Stomach smooth muscle (tissue), 2 donors: ENCODE data around the gene ERCC6.

Experiments
- H3K27ac ChIP-seq: one replicate; pipeline ENCODE4 v1.7.0; 2013; ENCODE audit warnings: mild to moderate bottlenecking, low read length, inconsistent platforms
- H3K27me3 ChIP-seq, 2 donors: one replicate each; pipeline ENCODE4 v1.7.0; 2013; ENCODE audit warnings: low read length in 2 of 2; ENCODE audit not compliant: insufficient read depth in 2 of 2, control insufficient read depth in 1 of 2
- H3K36me3 ChIP-seq, 2 donors: one replicate each; pipeline ENCODE4 v1.7.0; 2013; ENCODE audit warnings: low read length in 2 of 2; ENCODE audit not compliant: control insufficient read depth in 2 of 2, insufficient read depth in 2 of 2
- H3K4me1 ChIP-seq: one replicate; pipeline ENCODE4 v1.7.0; 2013; ENCODE audit warnings: low read length; ENCODE audit not compliant: control insufficient read depth, insufficient read depth
- H3K4me3 ChIP-seq, 2 donors: one replicate each; pipeline ENCODE4 v1.7.0; 2013; ENCODE audit warnings: low read length in 2 of 2
- H3K9ac ChIP-seq, 2 donors: one replicate each; pipeline ENCODE4 v1.7.0; 2013; ENCODE audit warnings: low read length in 2 of 2, mild to moderate bottlenecking in 1 of 2
- H3K9me3 ChIP-seq, 2 donors: one replicate each; pipeline ENCODE4 v1.7.0; 2013; ENCODE audit warnings: low read length in 2 of 2; ENCODE audit not compliant: control insufficient read depth in 2 of 2
- donor health status: healthy.
- donor health status: Pancreatic carcinoma.

ERCC6 gene

GRCh38 chr10:49549640-49550346 lies 10.9 kb upstream of the ERCC6 start:
- Histone ChIP-seq H3K9ac (no peak overlapping the region), H3K27me3 (no peaks in the 10 kb centered on the region), H3K36me3 (no peaks in the 10 kb centered on the region), H3K27ac (no peak overlapping the region), H3K4me3 (no peak overlapping the region), H3K4me1 (no peaks in the 10 kb centered on the region), H3K9me3 (peaks cover 0 to 1% of the 10 kb centered on the region in 2 donors)

GRCh38 chr10:49543604-49544003 lies 4.7 kb upstream of the ERCC6 start:
- H3K4me3 ChIP-seq, result no peak overlapping the region
- no peaks in the 10 kb centered on the region for H3K9me3 ChIP-seq
- H3K9ac ChIP-seq, result no peak overlapping the region
- no peak overlapping the region for H3K27ac ChIP-seq
- peaks cover 11% of the 10 kb centered on the region for H3K4me1 ChIP-seq
- H3K36me3 ChIP-seq, result no peaks in the 10 kb centered on the region
- H3K27me3 ChIP-seq, result no peaks in the 10 kb centered on the region

- Histone ChIP-seq H3K4me1 (peaks cover 20% of the 10 kb centered on the region), H3K4me3 (no peak overlapping the region), H3K27me3 (no peaks in the 10 kb centered on the region), H3K9ac (no peak overlapping the region), H3K36me3 (no peaks in the 10 kb centered on the region), H3K9me3 (no peaks in the 10 kb centered on the region), H3K27ac (no peak overlapping the region)
Observed at GRCh38 chr10:49542353-49542752, 3.4 kb upstream of the ERCC6 start.

GRCh38 chr10:49541762-49542161 lies 2.8 kb upstream of the ERCC6 start:
- H3K9me3 ChIP-seq, result no peaks in the 10 kb centered on the region
- no peaks in the 10 kb centered on the region for H3K36me3 ChIP-seq
- no peak overlapping the region for H3K4me3 ChIP-seq
- H3K4me1 ChIP-seq, result peaks cover 20% of the 10 kb centered on the region
- no peak overlapping the region for H3K27ac ChIP-seq
- H3K27me3 ChIP-seq, result no peaks in the 10 kb centered on the region
- no peak overlapping the region for H3K9ac ChIP-seq

GRCh38 chr10:49540056-49540797 lies 1.3 kb upstream of the ERCC6 start:
- H3K4me1 ChIP-seq, result peaks cover 20% of the 10 kb centered on the region
- no peak overlapping the region for H3K9ac ChIP-seq
- no peaks in the 10 kb centered on the region for H3K9me3 ChIP-seq
- H3K36me3 ChIP-seq, result no peaks in the 10 kb centered on the region
- no peak overlapping the region for H3K4me3 ChIP-seq
- H3K27ac ChIP-seq, result no peak overlapping the region
- no peaks in the 10 kb centered on the region for H3K27me3 ChIP-seq

GRCh38 chr10:49539320-49539885 lies 482 bp upstream of the ERCC6 start:
- no peaks in the 10 kb centered on the region for H3K9me3 ChIP-seq
- peaks cover 20% of the 10 kb centered on the region for H3K4me1 ChIP-seq
- peak overlapping the region; percentile 88 to 98 for H3K4me3 ChIP-seq
- peak overlapping the region; percentile 84 to 86 for H3K9ac ChIP-seq
- H3K27me3 ChIP-seq, result no peaks in the 10 kb centered on the region
- H3K27ac ChIP-seq, result peak overlapping the region; percentile 75
- no peaks in the 10 kb centered on the region for H3K36me3 ChIP-seq

- Histone ChIP-seq H3K27ac (no peak overlapping the region), H3K4me1 (peaks cover 17% of the 10 kb centered on the region), H3K36me3 (peaks cover 13 to 16% of the 10 kb centered on the region in 2 donors), H3K9ac (no peak overlapping the region), H3K27me3 (no peaks in the 10 kb centered on the region), H3K4me3 (no peak overlapping the region), H3K9me3 (no peaks in the 10 kb centered on the region)
Observed at GRCh38 chr10:49534670-49535381, 4.1 kb downstream of the ERCC6 start.

GRCh38 chr10:49532461-49532860 lies 6.5 kb downstream of the ERCC6 start:
- Histone ChIP-seq H3K4me3 (no peak overlapping the region), H3K4me1 (no peaks in the 10 kb centered on the region), H3K9me3 (no peaks in the 10 kb centered on the region), H3K27ac (no peak overlapping the region), H3K27me3 (no peaks in the 10 kb centered on the region), H3K9ac (no peak overlapping the region), H3K36me3 (peaks cover 21 to 26% of the 10 kb centered on the region in 2 donors)

GRCh38 chr10:49528977-49529506 lies 9.9 kb downstream of the ERCC6 start:
- Histone ChIP-seq H3K27me3 (no peaks in the 10 kb centered on the region), H3K9me3 (no peaks in the 10 kb centered on the region), H3K9ac (no peak overlapping the region), H3K4me3 (no peak overlapping the region), H3K4me1 (no peaks in the 10 kb centered on the region), H3K27ac (no peak overlapping the region), H3K36me3 (peaks cover 37 to 38% of the 10 kb centered on the region in 2 donors)

GRCh38 chr10:49527850-49528249 lies 11.1 kb downstream of the ERCC6 start:
- Histone ChIP-seq H3K9me3 (no peaks in the 10 kb centered on the region), H3K36me3 (peaks cover 37 to 45% of the 10 kb centered on the region in 2 donors), H3K27ac (no peak overlapping the region)

More at GRCh38 chr10:49527850-49528249, 11.1 kb downstream of the ERCC6 start:
- Histone ChIP-seq H3K27me3 (no peaks in the 10 kb centered on the region), H3K4me1 (no peaks in the 10 kb centered on the region), H3K4me3 (no peak overlapping the region), H3K9ac (no peak overlapping the region)
